Smooth muscle cell of the brain vasculature (primary cell): ENCODE data around the gene TOMM5.

Source experiments
- DNase-seq: peaks from one replicate; pipeline ENCODE4 v3.0.0-alpha.2; 2012; ENCODE audit warnings: low read depth, low spot score

TOMM5 gene

DNA sequence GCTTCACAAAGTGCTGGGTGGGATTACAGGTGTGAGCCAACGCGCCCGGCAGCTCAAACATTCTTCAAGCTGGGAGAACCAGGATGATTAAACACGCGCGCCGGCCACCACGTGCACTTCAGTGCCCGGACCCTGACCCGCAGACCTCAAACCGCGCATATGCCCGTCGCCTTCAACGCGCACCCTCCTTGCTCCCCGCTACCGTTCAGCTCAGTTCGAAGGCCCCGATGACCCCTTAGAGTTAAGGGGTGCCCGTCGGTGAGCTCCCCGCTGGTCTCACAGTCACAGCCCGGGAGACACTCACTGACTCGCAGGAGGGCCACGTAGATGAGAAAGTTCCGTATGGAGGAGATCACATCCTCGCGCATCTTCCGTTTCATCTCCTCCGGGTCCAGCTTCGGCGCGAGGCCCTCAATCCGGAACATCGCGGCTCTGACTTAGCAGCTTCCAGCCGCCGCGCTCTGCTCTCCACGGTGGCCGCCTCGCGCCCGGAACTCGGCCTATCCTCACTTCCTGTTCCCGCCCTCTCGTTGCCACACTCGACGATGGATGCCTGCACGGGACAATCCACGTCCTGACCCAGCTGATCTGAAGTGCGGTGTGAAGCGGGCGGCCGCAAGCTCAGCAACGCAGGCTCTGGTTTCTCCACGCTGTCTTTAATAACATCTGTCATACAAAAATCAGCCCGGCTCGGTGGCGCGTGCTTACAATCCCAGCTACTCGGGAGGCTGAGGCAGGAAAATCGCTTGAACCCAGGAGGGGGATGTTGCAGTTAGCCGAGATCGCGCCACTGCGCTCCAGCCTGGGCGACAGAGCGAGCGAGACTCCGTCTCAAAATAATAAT is at the start of gene TOMM5:
TSS of gene TOMM5 (minus strand) at position 490 of the 844 bp plus-strand sequence. CDS start at position 425, 65 bp downstream.
- DNase-seq, result no peak

DNA sequence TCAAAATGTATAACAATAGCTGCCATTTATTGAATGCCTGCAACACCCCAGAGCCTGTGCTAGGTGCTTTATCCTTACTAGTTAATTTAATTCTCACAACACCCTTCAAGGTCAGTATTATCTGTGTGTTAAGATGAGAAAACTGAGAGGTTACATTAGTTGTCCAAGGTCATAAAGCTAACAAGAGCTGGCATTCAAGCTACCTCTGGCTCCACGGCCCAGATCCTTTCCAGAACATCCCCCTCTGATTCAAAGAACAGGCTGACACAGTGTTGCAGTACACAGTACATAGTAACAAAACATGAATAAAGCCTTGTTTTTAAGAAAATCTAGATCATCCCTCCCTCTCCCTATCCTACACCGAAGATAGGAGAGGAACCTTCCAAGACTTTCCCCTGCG is 48.9 kb upstream of the TOMM5 start:
- DNase-seq, result no peak

DNA sequence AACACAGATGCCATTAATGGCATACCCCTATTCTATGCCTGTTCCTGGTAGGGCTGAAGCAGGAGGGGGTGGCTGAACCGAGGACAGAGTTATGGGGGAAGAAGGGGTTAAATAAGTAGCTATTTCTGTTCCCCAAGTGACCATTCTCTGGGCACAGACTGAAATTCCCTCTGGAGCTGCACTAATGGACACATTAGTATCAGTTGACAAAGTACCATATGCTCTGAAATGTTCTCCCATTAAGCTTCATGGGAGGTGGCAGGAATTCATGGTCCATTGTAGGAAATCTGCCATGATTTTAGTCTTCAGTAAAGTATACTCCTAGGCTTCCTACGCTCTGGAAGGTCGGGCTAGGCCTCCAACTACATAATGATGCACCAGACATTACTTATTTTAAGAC is 47.8 kb upstream of the TOMM5 start:
- DNase-seq, result no peak

DNA sequence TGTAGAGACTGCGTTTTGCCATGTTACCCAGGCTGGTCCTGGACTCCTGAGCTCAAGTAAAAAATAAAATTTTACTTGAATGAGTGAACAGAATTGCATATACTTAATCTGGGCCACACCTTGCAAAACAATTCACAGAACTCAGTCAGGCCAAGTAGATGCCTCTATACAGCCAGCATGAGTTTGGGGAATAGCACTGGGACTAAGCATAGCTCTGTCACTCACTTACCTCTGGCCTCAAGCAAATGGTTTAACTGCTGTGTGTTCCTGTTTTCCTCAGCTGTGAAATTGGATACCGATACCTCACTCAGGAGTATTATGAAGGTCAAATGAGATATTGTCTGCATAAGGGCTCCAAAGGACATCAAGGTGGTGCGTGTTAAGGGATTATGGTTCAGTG is 47.4 kb upstream of the TOMM5 start:
- DNase-seq, result no peak

- DNase-seq, result no peak
These were observed 46.8 kb upstream of the TOMM5 start for GRCh38 chr9:37639109-37639762.

DNA sequence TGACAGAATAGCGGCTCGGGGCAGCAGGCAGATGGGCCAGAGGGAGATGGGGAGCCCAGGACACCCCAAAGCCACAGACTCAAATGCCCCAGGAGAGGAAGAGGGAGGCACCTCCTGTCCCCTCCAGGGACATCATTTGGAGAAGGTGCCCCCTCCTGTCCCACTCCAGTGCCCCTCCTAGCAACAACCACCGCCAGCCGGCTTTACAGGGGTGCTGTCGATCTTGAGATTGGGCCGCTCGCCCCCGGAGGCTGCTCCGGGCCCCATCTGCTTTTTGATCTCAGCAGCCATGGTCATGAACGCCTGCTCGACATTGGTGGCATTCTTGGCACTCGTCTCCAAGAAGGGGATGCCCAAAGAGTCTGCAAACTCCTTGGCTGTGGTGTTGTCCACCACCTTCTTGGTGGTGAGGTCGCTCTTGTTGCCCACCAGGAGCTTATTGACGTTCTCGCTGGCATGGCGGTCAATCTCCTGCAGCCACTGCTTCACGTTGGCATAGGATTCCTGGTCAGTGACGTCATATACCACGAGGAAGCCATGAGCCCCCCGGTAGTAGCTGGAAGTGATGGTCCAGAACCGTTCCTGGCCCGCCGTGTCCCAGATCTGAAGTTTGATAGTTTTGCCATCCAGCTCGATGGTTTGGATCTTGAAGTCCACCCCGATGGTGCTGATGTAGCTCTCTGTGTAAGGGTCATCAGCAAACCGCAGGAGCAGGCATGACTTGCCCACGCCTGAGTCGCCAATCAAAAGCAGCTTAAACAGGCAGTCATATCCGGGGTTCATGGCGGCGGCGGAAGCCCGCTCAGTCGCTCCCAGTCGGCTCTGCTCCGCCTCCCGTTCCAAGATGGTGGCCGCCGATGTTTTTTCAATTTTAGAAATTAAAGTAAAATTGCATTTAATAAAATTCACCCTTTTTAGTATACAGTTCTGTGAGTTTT is 44.4 kb upstream of the TOMM5 start:
- no peak for DNase-seq

DNA sequence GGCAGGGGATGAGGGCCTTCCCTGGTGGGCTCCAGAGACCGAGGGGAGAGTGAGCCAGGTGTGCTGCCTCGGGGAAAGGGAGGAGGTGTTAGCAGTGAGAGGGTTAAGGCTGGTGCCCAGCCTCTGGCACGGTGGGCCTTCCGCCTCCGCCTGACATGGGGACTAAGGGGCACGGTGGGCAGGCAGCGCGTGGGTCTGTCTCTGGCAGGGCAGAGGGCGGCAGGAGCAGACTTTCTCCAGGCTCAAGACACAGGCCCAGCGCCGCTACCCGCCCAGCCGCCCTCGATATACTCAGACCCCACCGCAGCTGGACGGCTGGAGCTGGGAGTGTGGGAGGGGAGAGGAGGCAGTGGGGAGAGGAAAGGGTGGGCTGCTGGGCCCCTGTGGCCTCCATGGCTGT is 43.4 kb upstream of the TOMM5 start:
- DNase-seq, result no peak

DNA sequence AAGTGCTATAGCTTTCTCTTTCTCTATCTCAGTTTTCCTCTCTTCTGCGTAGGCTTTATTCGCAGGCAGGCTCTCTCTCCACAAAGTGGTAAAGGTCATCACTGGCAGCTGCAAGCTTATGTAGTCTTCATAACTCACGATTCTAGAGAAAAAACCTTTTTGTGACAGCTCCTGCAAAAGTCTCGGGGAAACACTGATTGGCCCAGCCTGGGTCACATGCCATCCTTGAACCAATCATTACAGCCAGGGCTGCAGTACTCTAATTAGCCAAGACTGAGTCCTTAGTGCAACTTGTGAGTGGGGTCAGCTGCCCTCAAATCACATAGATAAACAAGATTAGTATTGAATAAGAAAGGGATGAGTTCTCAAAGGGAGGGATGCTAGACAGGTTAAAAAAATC is 40.1 kb upstream of the TOMM5 start:
- no peak for DNase-seq

DNA sequence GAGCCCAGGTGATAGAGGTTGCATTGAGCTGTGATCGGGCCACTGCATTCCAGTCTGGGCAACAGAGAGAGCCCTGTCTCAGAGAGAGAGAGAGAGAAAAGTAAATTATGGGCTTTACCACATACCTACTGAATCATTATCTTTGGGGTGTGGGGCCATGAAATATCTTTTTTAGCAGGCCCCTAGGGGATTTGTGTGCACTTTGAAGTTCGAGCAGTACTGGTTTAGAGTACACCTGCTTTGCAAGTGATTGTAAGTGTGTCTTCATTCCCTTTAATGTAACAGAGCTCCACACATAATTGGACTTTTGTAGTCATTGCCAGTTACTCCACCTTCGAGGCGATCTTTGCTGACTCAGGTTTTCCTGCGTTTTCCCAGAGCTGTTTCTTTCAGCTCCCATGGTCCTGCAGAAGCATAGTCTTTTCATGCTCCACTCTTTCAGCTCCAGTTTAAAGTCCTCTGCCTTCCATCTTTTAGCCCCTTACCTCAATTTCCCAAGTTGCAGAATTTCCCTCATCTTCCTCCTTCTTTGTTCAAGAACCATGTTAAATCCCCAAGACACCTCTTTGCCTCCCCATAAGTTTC is 34.4 kb upstream of the TOMM5 start:
- DNase-seq, result no peak

DNA sequence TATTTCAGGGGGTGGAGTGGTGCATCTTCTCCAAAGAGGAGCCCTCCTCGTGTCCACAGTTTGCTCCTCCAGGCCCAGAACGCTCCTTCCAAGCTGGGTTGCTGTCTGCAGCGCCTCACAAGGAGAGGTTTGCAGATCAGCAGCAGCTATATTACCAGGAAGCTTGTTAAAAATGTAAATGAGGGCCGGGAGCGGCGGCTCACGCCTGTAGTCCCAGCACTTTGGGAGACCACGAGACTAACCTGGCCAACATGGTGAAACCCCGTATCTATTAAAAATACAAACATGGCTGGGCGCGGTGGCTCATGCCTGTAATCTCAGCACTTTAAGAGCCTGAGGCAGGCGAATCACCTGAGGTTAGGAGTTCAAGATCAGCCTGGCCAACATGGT is 33.4 kb upstream of the TOMM5 start:
- no peak for DNase-seq

DNA sequence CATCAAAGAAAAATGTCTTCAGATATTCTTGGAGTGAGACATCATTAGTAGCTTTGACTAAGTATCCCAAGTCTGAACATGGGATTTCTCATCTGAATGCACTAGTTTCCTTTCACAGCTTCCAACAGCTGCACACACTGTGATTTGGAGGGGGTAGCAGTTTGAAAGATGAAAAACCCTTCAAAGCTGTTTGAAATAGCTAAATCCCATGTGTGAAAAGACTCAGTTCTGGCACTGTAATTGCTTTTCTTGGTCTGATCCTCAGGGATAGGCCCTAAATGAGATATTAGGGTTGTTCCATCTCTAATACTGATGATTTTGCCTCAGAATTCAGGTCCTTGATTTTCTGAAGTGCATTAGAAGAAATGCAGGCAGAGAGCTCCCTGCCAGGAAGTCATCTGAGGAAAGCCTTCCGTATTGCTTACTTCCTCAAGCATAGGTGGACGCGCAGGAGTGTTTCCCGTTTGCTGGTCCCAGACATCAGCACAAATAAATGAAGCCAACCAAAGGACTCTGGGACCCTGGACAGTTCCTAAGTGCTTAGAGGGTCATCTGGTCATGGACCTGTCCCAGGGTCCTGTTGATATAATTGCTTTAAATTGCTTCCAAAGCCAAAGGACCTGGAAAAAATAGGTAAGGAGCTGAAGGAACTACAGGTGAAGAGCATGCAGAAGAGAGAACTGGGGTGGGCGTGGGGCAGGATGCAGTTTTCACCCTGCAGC is 32.8 kb upstream of the TOMM5 start:
- DNase-seq, result no peak

DNA sequence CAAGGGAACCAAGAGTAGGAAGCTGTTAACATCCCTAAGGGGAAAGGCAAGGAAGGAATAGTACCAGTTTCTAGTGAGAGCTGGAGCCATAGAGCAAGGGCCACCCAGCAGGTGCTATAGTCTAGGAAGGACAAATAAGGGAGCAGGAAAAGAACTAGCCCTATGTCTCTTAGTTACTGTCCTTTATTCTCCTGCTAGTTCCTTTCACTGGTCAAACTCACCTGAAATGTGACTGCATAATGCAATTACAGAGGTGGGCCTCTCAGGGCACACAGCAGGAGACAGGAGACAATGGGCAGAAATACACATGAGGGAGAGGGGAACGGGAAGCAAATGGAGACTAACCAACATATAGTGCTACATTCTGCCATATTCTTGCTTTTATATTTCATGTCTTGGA is 31.7 kb upstream of the TOMM5 start:
- DNase-seq, result no peak

GRCh38 chr9:37623267-37623666 is 30.9 kb upstream of the TOMM5 start:
- no peak for DNase-seq

- DNase-seq, result no peak
These were observed 30.1 kb upstream of the TOMM5 start for GRCh38 chr9:37622462-37622861.

DNA sequence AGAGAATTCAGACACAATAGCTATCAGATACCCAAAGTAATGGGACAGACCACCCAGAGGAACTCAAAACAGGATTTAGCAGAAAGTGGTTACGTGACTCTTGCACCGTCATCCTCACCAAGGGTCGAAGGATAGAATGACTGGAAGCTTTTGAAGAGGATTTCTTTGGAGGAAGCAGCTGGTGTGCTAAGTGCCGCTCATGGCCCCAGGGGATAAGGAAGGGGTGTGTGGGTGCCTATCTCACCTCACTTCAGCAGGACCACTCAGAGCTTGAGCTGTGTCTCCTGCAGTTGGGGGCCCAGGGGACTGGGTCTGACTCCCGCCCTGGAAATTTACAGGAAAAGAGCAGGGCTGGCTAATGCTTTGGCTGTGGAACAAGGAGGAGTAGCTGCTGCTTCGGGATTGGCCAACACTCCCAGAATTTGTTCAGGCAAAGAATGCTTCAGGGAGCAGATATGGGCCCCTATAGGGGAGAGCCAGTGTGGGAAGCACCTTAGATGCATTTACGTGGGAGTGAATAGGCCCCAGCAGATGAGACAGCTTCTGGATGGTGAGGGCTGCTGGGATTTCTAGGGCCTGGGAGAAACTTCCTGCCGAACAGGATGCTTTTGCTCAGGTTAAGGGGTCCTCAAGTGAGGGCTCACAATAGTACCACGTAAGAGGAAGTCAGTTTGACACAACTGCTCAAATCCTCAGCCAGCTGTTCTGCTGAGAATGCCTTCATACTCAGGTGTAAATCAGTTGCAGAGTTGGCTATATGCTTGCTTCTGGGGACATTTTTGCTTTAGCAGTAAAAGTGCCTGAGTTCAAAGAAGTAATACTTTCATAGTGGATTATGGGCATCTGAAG is 29.1 kb upstream of the TOMM5 start:
- no peak for DNase-seq

DNA sequence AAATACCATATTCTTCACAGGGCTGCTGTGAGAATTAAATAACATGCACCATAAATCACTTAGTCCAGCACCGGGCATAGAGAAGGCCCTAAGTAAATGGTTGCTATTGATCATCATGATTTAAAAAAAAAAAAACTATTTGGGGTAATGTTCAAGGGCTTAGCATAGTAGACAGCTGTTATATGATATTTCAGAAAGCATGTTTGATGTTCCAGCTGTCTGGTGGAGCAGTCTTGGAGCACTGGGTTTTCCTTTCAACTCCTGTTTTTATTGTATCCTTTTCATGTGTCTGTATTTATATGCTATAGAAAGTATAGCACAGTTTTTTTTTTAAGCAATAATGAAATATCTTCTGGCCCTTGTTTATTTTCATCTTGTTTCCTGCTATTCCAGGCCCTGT is 28.0 kb upstream of the TOMM5 start:
- DNase-seq, result no peak

- no peak for DNase-seq
These were observed 27.4 kb upstream of the TOMM5 start for GRCh38 chr9:37619806-37620205.

DNA sequence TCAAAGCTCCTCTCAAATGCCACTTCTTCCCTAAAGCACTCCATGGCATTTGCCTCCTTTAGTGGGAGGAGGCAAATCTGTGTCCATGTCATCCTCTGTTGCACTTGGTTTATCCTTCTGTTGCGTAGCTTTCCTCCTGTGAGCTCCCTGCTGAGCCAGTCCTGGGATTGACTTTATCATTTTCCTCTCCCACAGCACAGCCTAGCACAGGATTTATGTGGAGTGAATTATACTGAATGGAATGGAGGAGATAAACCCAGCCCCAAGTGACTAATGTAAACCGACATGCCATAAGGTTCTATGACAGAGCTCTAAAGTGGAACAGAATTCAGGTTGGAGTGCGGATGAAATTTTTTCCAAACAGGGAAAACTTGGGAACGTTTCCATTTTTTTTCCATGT is 26.4 kb upstream of the TOMM5 start:
- no peak for DNase-seq

GRCh38 chr9:37617832-37618231 is 25.4 kb upstream of the TOMM5 start:
- no peak for DNase-seq

- no peak for DNase-seq
These were observed 24.8 kb upstream of the TOMM5 start for GRCh38 chr9:37617161-37617560.
